Measurements from ENCODE around the gene CRACR2B.

Gene CRACR2B

GRCh38 chr11:811446-812245, 16.1 kb upstream of the CRACR2B start:
- no peak for FAIRE-seq

- FAIRE-seq = no peak
These were observed 15.3 kb upstream of the CRACR2B start for GRCh38 chr11:812390-812789.

GRCh38 chr11:813072-813455, 14.7 kb upstream of the CRACR2B start:
- FAIRE-seq = no peak

GRCh38 chr11:813456-814096, 14.1 kb upstream of the CRACR2B start:
- no peak for FAIRE-seq

GRCh38 chr11:815675-816432, 11.9 kb upstream of the CRACR2B start:
- no peak for FAIRE-seq

GRCh38 chr11:816433-816779, 11.3 kb upstream of the CRACR2B start:
- FAIRE-seq = no peak

GRCh38 chr11:818396-819128, 9.2 kb upstream of the CRACR2B start, which contains the start of gene PNPLA2:
PNPLA2 (plus strand) TSS chr11:818914; CDS start chr11:819719, 805 bp downstream.
- FAIRE-seq = no peak

- no peak for FAIRE-seq
These were observed 8.4 kb upstream of the CRACR2B start for GRCh38 chr11:819129-819931.

- FAIRE-seq = no peak
These were observed 7.6 kb upstream of the CRACR2B start for GRCh38 chr11:819943-820649.

GRCh38 chr11:820655-821511, 6.8 kb upstream of the CRACR2B start:
- no peak for FAIRE-seq

- no peak for FAIRE-seq
These were observed 6.0 kb upstream of the CRACR2B start for GRCh38 chr11:821512-822371.

- FAIRE-seq = no peak
These were observed 4.1 kb upstream of the CRACR2B start for GRCh38 chr11:823441-824291.

GRCh38 chr11:824292-824880, 3.3 kb upstream of the CRACR2B start:
- FAIRE-seq = no peak

GRCh38 chr11:824942-825341, 2.8 kb upstream of the CRACR2B start:
- no peak for FAIRE-seq

GRCh38 chr11:825366-826226, 2.1 kb upstream of the CRACR2B start:
- no peak for FAIRE-seq

- FAIRE-seq = no peak
These were observed 1.5 kb upstream of the CRACR2B start for GRCh38 chr11:826227-826621.

GRCh38 chr11:826836-827145, 928 bp upstream of the CRACR2B start:
- FAIRE-seq = no peak

Measured in islet of Langerhans (tissue), 1 donor.